ENCODE results near the gene NFE2L1.
"Not testable (repeated sequence)": the region's sequence is repeated elsewhere in the genome, so short reads cannot be mapped to it uniquely, and the experiment has no call there.

Gene NFE2L1, protein sequence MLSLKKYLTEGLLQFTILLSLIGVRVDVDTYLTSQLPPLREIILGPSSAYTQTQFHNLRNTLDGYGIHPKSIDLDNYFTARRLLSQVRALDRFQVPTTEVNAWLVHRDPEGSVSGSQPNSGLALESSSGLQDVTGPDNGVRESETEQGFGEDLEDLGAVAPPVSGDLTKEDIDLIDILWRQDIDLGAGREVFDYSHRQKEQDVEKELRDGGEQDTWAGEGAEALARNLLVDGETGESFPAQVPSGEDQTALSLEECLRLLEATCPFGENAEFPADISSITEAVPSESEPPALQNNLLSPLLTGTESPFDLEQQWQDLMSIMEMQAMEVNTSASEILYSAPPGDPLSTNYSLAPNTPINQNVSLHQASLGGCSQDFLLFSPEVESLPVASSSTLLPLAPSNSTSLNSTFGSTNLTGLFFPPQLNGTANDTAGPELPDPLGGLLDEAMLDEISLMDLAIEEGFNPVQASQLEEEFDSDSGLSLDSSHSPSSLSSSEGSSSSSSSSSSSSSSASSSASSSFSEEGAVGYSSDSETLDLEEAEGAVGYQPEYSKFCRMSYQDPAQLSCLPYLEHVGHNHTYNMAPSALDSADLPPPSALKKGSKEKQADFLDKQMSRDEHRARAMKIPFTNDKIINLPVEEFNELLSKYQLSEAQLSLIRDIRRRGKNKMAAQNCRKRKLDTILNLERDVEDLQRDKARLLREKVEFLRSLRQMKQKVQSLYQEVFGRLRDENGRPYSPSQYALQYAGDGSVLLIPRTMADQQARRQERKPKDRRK

DNA sequence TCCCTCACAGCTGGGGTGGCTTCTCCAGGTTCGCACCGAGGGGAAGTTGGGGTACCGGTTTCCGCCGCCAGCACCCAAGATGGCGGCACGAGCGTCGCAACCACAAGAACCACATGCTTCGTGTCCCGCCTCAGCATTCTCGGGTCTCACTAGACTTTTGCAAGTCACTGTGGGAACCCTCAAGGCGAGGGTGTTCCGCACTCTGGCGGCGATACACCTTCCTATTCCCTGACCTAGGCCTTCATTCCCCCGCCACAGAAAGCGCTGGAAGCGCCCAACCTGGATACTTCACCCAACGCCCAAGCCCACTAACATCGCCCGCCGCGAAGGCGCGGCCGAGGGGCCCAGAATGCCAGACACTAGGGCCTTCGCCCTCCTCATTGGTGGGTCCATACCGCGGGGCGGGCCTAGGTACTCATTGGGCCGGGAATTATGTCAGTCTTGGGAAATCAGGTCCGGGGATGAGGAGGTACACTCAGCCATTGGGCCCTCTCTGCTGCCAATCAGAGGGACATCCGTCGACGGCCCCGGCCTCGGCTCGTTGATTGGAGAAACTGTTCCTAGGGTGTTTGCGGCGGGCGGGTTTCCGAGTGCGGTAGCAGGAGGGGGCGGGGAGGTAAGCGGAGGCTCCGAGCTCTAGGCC, at the start of gene NFE2L1:
Gene NFE2L1 (plus strand): TSS at position 619 of the 643 bp plus-strand sequence. CDS start 2,760 bp downstream, outside the sequence.
- DNase-seq: peak; percentile 100

- no peak for DNase-seq
Observed at GRCh38 chr17:47999582-47999981, 48.6 kb upstream of the NFE2L1 start.

GRCh38 chr17:48001197-48001596, 47.0 kb upstream of the NFE2L1 start:
- peak in 1 of 2 experiments; percentile 26 for DNase-seq

GRCh38 chr17:48001657-48002056, 46.5 kb upstream of the NFE2L1 start:
- not testable (repeated sequence) for DNase-seq

DNA sequence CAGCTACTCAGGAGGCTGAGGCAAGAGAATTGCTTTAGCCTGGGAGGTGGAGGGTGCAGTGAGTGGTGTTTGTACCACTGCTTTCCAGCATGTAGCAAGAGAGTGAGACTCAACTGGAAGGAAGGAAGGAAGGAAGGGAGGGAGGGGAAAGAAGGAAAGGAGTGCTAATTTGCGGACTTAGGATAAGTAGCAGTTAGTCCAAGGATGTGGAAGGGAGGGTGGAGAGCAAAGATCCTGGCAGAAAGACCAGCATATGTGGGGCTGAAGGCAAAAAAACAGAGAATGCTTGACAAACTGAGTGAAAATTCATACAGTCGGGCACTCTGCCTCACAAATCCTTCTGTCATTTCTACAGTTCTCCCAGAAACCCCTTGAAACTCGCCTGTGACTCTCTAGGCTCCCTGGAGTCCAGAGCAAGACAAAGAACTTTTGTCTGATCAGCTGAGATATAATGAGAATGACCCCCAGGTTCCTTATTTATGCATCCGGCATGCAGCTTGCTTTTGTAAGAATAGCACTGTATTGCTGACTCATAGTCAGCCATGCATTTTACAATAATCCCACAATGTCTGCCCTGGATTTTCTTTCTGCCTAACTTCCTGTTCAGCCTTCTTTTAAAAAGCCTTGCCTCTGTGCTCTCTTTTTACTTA, 45.8 kb upstream of the NFE2L1 start:
- DNase-seq: peak; percentile 95

- DNase-seq: no peak
Observed at GRCh38 chr17:48002916-48003416, 45.2 kb upstream of the NFE2L1 start.

GRCh38 chr17:48003417-48004151, 44.6 kb upstream of the NFE2L1 start:
- DNase-seq: no peak

DNA sequence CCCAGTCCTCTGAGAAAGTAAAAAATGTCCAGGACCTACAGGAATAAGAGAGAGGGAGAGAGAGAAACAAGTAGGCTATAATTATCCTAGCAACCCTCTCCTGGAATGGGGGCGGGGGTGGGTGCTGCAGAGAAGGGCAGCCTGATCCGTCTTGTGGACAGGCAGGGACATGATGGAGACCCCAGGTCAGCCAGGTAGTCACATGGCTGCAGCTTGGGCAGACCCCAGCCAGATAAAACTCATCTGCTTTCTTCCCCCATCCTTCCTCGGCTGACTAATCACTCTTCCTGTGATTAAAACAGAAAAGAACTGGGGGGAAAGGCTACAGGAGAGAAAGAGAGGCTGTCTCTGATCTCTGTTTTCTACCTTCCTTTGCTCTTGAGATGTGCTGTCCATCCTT, 43.2 kb upstream of the NFE2L1 start:
- no peak for DNase-seq

GRCh38 chr17:48006936-48007709, 41.0 kb upstream of the NFE2L1 start:
- DNase-seq: no peak

- no peak for DNase-seq
Observed at GRCh38 chr17:48010193-48010592, 38.0 kb upstream of the NFE2L1 start.

- DNase-seq: peak; percentile 50 to 62
Observed at GRCh38 chr17:48011405-48012150, 36.6 kb upstream of the NFE2L1 start.

- DNase-seq: peak; percentile 9 to 22
Observed at GRCh38 chr17:48012151-48012520, 36.0 kb upstream of the NFE2L1 start.

DNA sequence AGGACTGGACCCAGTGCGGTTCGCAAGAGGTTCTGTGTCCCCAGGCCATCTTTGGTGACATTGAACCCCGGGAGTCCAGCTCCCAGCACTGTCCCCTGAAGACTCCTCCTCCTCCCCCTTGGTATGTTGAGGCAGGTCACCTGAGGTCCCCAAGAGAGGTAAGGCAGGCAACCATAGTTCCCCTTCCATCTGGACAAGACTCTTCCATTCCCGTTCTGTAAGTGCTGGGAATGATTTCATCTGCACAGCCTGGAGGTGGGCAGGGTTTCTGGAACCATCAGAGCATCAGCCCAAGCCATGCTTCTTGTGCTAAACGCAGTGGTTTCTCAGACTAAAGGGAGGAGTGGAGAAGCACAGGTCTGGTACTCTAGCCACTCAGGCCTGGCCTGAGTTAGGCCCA, 35.5 kb upstream of the NFE2L1 start:
- no peak for DNase-seq

GRCh38 chr17:48013876-48014594, 34.1 kb upstream of the NFE2L1 start:
- no peak for DNase-seq

- no peak for DNase-seq
Observed at GRCh38 chr17:48014595-48015111, 33.5 kb upstream of the NFE2L1 start.

DNA sequence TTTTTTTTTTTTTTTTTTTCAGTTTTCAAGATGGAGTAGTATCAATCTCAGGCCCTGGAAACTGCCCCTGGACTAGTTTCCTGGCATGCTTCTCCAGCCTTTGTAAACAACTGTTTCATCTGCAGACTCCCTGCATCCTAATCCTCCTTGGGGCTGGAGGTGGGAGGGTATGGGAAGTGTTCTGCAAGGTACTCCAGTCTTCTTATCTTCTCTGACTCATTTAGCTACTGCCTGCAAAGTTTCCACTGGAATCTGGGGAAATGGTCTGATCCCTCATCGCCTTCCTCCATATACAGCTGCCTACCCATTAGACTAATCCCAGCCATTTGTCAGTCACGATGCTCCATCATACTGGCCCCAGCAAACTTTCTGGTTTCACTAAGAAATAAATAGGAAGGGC, 32.0 kb upstream of the NFE2L1 start:
- DNase-seq: no peak

DNA sequence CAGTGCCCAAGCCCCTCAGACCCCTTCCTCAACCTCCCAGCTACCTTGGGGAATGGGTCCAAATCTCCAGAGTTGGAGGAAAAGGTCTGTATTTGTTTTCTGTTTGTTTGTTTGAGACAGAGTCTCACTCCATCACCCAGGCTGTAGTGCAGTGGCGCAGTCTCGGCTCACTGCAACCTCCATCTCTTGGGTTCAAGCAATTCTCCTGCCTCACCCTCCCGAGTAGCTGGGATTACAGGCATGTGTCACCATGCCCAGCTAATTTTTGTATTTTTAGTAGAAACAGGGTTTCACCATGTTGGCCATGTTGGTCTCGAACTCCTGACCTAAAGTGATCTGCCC, 30.4 kb upstream of the NFE2L1 start:
- DNase-seq: not testable (repeated sequence)

DNA sequence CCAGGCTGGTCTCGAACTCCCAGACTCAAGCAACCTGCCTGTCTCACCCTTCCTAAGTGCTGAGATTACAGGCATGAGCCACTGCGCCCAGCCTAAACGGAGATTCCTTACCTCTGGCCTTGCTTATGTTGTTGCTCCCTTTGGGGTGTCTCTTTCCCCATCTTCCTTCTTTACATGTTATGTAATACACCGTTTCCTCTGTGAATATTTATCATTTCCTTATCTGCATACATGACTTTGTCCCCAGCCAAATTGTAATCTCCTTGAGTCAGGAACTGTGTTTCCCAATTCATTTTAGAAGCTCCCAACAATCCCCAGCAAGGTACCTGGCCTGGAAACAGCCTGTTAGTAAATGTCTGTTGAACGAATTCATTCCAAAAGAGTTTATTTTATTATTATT, 26.2 kb upstream of the NFE2L1 start:
- DNase-seq: peak; percentile 50 to 71

GRCh38 chr17:48022901-48023300, 25.3 kb upstream of the NFE2L1 start:
- no peak for DNase-seq

Measured in AML-193 (cell line).